GM23338 (cell line): ENCODE data around the gene DCUN1D2. TPM values are rescaled to one million over a fixed set of nuclear protein-coding genes. Genes with fewer than 3 reads are reported as not detected.

Experiments used
- ATAC-seq: fragments of 200-7000 bp; cut with Tn5 transposase; 3 replicates; pipeline ENCODE4 v1.9.1; 2020
- DNase-seq: peaks from one replicate; pipeline ENCODE4 v3.0.0-alpha.2; 2015; ENCODE audit warnings: low spot score
- H2AFZ ChIP-seq: fragments of 200-600 bp; sonication (generic); 2 replicates; pipeline ENCODE4 v1.8.0; 2016; ENCODE audit warnings: antibody characterized with exemption, mild to moderate bottlenecking, moderate library complexity
- H3F3A ChIP-seq: fragments of 200-600 bp; sonication (generic); replicated peaks from 2 replicates; pipeline ENCODE4 v1.8.0; 2017; ENCODE audit warnings: antibody characterized with exemption, mixed run types, low read depth
- H3K27ac ChIP-seq: fragments of 200-600 bp; sonication (generic); 2 replicates; pipeline ENCODE4 v1.6.1; 2016; ENCODE audit warnings: low read depth
- H3K27me3 ChIP-seq: fragments of 200-600 bp; sonication (generic); 2 replicates; pipeline ENCODE4 v1.8.0; 2016; ENCODE audit warnings: mild to moderate bottlenecking, mixed run types, moderate library complexity; ENCODE audit not compliant: insufficient read depth
- H3K36me3 ChIP-seq: fragments of 200-600 bp; sonication (generic); 2 replicates; pipeline ENCODE4 v1.8.0; 2016; ENCODE audit warnings: mild to moderate bottlenecking; ENCODE audit not compliant: insufficient read depth
- H3K4me1 ChIP-seq: fragments of 200-600 bp; sonication (generic); 2 replicates; pipeline ENCODE4 v1.8.0; 2016; ENCODE audit warnings: mild to moderate bottlenecking, moderate library complexity; ENCODE audit not compliant: insufficient read depth
- H3K4me2 ChIP-seq: fragments of 200-600 bp; sonication (generic); 2 replicates; pipeline ENCODE4 v1.7.1; 2017; ENCODE audit warnings: mixed run types
- H3K4me3 ChIP-seq: fragments of 200-600 bp; sonication (generic); 2 replicates; pipeline ENCODE4 v1.6.1; 2016; ENCODE audit warnings: mixed run types
- H3K79me2 ChIP-seq: fragments of 200-600 bp; sonication (generic); replicated peaks from 2 replicates; pipeline ENCODE4 v1.8.0; 2017; ENCODE audit warnings: mild to moderate bottlenecking; ENCODE audit not compliant: insufficient read depth
- H3K9me2 ChIP-seq: fragments of 200-600 bp; sonication (generic); 2 replicates; pipeline ENCODE4 v1.8.0; 2017; ENCODE audit not compliant: insufficient read depth
- H4K20me1 ChIP-seq: fragments of 200-600 bp; sonication (generic); replicated peaks from 2 replicates; pipeline ENCODE4 v1.8.0; 2017; ENCODE audit warnings: mild to moderate bottlenecking; ENCODE audit not compliant: insufficient read depth
- H3K27ac Mint-ChIP-seq: 2 replicates; pipeline ENCODE4 v1.8.0; 2020; ENCODE audit warnings: inconsistent platforms, mild to moderate bottlenecking, moderate library complexity, mixed read lengths
- H3K27me3 Mint-ChIP-seq: 3 replicates; pipeline ENCODE4 v1.8.0; 2022; ENCODE audit warnings: low read depth, mild to moderate bottlenecking, moderate library complexity, mixed read lengths, inconsistent platforms; ENCODE audit not compliant: insufficient read depth, poor library complexity
- H3K36me3 Mint-ChIP-seq: 3 replicates; pipeline ENCODE4 v1.8.0; 2021; ENCODE audit warnings: low read depth, mild to moderate bottlenecking, inconsistent platforms, moderate library complexity, mixed read lengths
- H3K4me1 Mint-ChIP-seq: 3 replicates; pipeline ENCODE4 v1.8.0; 2020; ENCODE audit warnings: mild to moderate bottlenecking, inconsistent platforms, mixed read lengths
- H3K4me3 Mint-ChIP-seq: 3 replicates; pipeline ENCODE4 v1.8.0; 2021; ENCODE audit warnings: moderate library complexity, mild to moderate bottlenecking, inconsistent platforms, mixed read lengths
- H3K9me3 Mint-ChIP-seq: 3 replicates; pipeline ENCODE4 v1.8.0; 2020; ENCODE audit warnings: moderate library complexity, mild to moderate bottlenecking, inconsistent platforms, mixed read lengths
- CREB1 ChIP-seq: fragments of 250-450 bp; sonication (Bioruptor Pico); IDR thresholded peaks from 2 replicates; pipeline ENCODE4 v1.5.0; 2020; ENCODE audit warnings: low read depth, mild to moderate bottlenecking, moderate library complexity
- CTCF ChIP-seq, 2 experiments: fragments of 200-600 bp in 1 of 2; sonication (generic) in 1 of 2; conservative IDR thresholded peaks; 2 replicates each; pipeline versions ENCODE4 v1.5.1 to v1.6.1; 2016 to 2017; ENCODE audit warnings: antibody characterized with exemption in 2 of 2, low read depth in 2 of 2, mild to moderate bottlenecking in 2 of 2, moderate library complexity in 1 of 2
- EZH2 ChIP-seq: fragments of 200-600 bp; sonication (generic); IDR thresholded peaks from one replicate; pipeline ENCODE4 v1.8.0; 2017; ENCODE audit warnings: antibody characterized with exemption, mild to moderate bottlenecking, low read depth; ENCODE audit not compliant: unreplicated experiment
- EZH2phosphoT487 ChIP-seq: fragments of 200-600 bp; sonication (generic); IDR thresholded peaks from one replicate; pipeline ENCODE4 v1.8.1; 2018; ENCODE audit warnings: antibody characterized with exemption; ENCODE audit not compliant: unreplicated experiment
- JUNB ChIP-seq: IDR thresholded peaks from one replicate; pipeline ENCODE4 v1.6.1; 2016; ENCODE audit warnings: antibody characterized with exemption; ENCODE audit not compliant: unreplicated experiment
- NANOG ChIP-seq: IDR thresholded peaks from 2 replicates; pipeline ENCODE4 v1.6.1; 2016; ENCODE audit warnings: antibody characterized with exemption, borderline replicate concordance
- POLR2AphosphoS5 ChIP-seq: IDR thresholded peaks from 2 replicates; pipeline ENCODE4 v1.6.1; 2016; ENCODE audit warnings: antibody characterized with exemption, low read depth
- STAT1 ChIP-seq: IDR thresholded peaks from one replicate; pipeline ENCODE4 v1.6.1; 2016; ENCODE audit warnings: antibody characterized with exemption; ENCODE audit not compliant: unreplicated experiment
- ZNF114 ChIP-seq: fragments of 250-450 bp; sonication (Bioruptor Pico); IDR thresholded peaks from 2 replicates; pipeline ENCODE4 v1.5.0; 2020; ENCODE audit warnings: mild to moderate bottlenecking, moderate library complexity
- ZNF331 ChIP-seq: fragments of 250-450 bp; sonication (Bioruptor Pico); IDR thresholded peaks from 2 replicates; pipeline ENCODE4 v1.5.0; 2020; ENCODE audit warnings: low read depth, mild to moderate bottlenecking, moderate library complexity
- polyA plus RNA-seq: library from polyadenylated mRNA; unstranded; fragments of >200 nt; fragmentation: Nextera tagmentation; extraction: Ambion mirVana; gene quantifications from 2 replicates; pipeline ENCODE4 v1.2.1, GENCODE V29; 2016
- total RNA-seq: library from RNA; depleted of rRNA; stranded (reverse); fragments of >200 nt; shearing (Covaris generic); gene quantifications from 2 replicates; pipeline ENCODE4 v1.2.3, GENCODE V29; 2014
- TF ChIP-seq, protein P1 (sequence below): fragments of 250-450 bp; sonication (Bioruptor Pico); IDR thresholded peaks from 2 replicates; pipeline ENCODE4 v1.5.0; 2020; ENCODE audit warnings: mild to moderate bottlenecking, moderate library complexity
- TF ChIP-seq, protein P2 (sequence below): IDR thresholded peaks from one replicate; pipeline ENCODE4 v1.6.1; 2018; ENCODE audit warnings: antibody characterized with exemption; ENCODE audit not compliant: unreplicated experiment
- TF ChIP-seq, protein P3 (sequence below): IDR thresholded peaks from 2 replicates; pipeline ENCODE4 v1.6.1; 2016; ENCODE audit warnings: antibody characterized with exemption

The DCUN1D2 gene
- total and polyA plus RNA-seq, 2 experiments from 2014 or later = 12.3 to 38.0 TPM

GRCh38 chr13:113417008-113417751, 73.3 kb downstream of the DCUN1D2 start:
- no peak overlapping the region for H3K27ac ChIP-seq
- no peaks in the 10 kb centered on the region for H3K79me2 ChIP-seq
- peaks cover 14% of the 10 kb centered on the region; the same call in 1 of the 2 replicates for H3F3A ChIP-seq
- Mint-ChIP-seq H3K9me3 (peaks cover 3% of the 10 kb centered on the region; the same call in 2 of the 3 replicates), H3K36me3 (no peaks in the 10 kb centered on the region), H3K4me3 (no peak overlapping the region), H3K4me1 (no peaks in the 10 kb centered on the region; the same call in 2 of the 3 replicates), H3K27ac (no peak overlapping the region), H3K27me3 (peaks cover 24% of the 10 kb centered on the region)
- no peak for DNase-seq
- H3K9me2 ChIP-seq = no peaks in the 10 kb centered on the region
- H3K4me1 ChIP-seq = no peaks in the 10 kb centered on the region
- ATAC-seq = no peak
- no peak overlapping the region for H3K4me2 ChIP-seq
- TF ChIP-seq EZH2 = no peak
- TF ChIP-seq STAT1 = no peak
- no peak for TF ChIP-seq EZH2phosphoT487
- TF ChIP-seq CTCF (conservative IDR thresholded peaks at IDR 0.05; ENCODE audit: low read depth in 2 of 2) = no peak
- TF ChIP-seq NANOG = no peak
- TF ChIP-seq, protein P1, sequence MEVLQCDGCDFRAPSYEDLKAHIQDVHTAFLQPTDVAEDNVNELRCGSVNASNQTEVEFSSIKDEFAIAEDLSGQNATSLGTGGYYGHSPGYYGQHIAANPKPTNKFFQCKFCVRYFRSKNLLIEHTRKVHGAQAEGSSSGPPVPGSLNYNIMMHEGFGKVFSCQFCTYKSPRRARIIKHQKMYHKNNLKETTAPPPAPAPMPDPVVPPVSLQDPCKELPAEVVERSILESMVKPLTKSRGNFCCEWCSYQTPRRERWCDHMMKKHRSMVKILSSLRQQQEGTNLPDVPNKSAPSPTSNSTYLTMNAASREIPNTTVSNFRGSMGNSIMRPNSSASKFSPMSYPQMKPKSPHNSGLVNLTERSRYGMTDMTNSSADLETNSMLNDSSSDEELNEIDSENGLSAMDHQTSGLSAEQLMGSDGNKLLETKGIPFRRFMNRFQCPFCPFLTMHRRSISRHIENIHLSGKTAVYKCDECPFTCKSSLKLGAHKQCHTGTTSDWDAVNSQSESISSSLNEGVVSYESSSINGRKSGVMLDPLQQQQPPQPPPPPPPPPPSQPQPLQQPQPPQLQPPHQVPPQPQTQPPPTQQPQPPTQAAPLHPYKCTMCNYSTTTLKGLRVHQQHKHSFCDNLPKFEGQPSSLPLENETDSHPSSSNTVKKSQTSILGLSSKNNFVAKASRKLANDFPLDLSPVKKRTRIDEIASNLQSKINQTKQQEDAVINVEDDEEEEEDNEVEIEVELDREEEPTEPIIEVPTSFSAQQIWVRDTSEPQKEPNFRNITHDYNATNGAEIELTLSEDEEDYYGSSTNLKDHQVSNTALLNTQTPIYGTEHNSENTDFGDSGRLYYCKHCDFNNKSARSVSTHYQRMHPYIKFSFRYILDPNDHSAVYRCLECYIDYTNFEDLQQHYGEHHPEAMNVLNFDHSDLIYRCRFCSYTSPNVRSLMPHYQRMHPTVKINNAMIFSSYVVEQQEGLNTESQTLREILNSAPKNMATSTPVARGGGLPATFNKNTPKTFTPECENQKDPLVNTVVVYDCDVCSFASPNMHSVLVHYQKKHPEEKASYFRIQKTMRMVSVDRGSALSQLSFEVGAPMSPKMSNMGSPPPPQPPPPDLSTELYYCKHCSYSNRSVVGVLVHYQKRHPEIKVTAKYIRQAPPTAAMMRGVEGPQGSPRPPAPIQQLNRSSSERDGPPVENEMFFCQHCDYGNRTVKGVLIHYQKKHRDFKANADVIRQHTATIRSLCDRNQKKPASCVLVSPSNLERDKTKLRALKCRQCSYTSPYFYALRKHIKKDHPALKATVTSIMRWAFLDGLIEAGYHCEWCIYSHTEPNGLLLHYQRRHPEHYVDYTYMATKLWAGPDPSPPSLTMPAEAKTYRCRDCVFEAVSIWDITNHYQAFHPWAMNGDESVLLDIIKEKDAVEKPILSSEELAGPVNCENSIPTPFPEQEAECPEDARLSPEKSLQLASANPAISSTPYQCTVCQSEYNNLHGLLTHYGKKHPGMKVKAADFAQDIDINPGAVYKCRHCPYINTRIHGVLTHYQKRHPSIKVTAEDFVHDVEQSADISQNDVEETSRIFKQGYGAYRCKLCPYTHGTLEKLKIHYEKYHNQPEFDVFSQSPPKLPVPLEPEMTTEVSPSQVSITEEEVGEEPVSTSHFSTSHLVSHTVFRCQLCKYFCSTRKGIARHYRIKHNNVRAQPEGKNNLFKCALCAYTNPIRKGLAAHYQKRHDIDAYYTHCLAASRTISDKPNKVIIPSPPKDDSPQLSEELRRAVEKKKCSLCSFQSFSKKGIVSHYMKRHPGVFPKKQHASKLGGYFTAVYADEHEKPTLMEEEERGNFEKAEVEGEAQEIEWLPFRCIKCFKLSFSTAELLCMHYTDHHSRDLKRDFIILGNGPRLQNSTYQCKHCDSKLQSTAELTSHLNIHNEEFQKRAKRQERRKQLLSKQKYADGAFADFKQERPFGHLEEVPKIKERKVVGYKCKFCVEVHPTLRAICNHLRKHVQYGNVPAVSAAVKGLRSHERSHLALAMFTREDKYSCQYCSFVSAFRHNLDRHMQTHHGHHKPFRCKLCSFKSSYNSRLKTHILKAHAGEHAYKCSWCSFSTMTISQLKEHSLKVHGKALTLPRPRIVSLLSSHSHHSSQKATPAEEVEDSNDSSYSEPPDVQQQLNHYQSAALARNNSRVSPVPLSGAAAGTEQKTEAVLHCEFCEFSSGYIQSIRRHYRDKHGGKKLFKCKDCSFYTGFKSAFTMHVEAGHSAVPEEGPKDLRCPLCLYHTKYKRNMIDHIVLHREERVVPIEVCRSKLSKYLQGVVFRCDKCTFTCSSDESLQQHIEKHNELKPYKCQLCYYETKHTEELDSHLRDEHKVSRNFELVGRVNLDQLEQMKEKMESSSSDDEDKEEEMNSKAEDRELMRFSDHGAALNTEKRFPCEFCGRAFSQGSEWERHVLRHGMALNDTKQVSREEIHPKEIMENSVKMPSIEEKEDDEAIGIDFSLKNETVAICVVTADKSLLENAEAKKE (CRISPR knock-in tag) = no peak
- TF ChIP-seq CREB1 = no peak
- no peak for TF ChIP-seq POLR2AphosphoS5
- no peak for TF ChIP-seq JUNB
- TF ChIP-seq ZNF331 (CRISPR knock-in tag) = no peak
- TF ChIP-seq, protein P2, sequence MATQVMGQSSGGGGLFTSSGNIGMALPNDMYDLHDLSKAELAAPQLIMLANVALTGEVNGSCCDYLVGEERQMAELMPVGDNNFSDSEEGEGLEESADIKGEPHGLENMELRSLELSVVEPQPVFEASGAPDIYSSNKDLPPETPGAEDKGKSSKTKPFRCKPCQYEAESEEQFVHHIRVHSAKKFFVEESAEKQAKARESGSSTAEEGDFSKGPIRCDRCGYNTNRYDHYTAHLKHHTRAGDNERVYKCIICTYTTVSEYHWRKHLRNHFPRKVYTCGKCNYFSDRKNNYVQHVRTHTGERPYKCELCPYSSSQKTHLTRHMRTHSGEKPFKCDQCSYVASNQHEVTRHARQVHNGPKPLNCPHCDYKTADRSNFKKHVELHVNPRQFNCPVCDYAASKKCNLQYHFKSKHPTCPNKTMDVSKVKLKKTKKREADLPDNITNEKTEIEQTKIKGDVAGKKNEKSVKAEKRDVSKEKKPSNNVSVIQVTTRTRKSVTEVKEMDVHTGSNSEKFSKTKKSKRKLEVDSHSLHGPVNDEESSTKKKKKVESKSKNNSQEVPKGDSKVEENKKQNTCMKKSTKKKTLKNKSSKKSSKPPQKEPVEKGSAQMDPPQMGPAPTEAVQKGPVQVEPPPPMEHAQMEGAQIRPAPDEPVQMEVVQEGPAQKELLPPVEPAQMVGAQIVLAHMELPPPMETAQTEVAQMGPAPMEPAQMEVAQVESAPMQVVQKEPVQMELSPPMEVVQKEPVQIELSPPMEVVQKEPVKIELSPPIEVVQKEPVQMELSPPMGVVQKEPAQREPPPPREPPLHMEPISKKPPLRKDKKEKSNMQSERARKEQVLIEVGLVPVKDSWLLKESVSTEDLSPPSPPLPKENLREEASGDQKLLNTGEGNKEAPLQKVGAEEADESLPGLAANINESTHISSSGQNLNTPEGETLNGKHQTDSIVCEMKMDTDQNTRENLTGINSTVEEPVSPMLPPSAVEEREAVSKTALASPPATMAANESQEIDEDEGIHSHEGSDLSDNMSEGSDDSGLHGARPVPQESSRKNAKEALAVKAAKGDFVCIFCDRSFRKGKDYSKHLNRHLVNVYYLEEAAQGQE = no peak
- no peak for TF ChIP-seq ZNF114
- TF ChIP-seq, protein P3, sequence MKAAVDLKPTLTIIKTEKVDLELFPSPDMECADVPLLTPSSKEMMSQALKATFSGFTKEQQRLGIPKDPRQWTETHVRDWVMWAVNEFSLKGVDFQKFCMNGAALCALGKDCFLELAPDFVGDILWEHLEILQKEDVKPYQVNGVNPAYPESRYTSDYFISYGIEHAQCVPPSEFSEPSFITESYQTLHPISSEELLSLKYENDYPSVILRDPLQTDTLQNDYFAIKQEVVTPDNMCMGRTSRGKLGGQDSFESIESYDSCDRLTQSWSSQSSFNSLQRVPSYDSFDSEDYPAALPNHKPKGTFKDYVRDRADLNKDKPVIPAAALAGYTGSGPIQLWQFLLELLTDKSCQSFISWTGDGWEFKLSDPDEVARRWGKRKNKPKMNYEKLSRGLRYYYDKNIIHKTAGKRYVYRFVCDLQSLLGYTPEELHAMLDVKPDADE = no peak
- H3K4me3 ChIP-seq = no peak overlapping the region
- H3K27me3 ChIP-seq = no peaks in the 10 kb centered on the region
- H3K36me3 ChIP-seq = no peaks in the 10 kb centered on the region
- no peaks in the 10 kb centered on the region for H4K20me1 ChIP-seq
- no peak overlapping the region for H2AFZ ChIP-seq
